ENCODE results near the gene ATXN7L2. TPM values are rescaled to one million over a fixed set of nuclear protein-coding genes. Genes with fewer than 3 reads are reported as not detected.

ATXN7L2 gene
- total and polyA plus RNA-seq, 8 donors, result 4.7 to 11.7 (median 8.1) TPM

DNA sequence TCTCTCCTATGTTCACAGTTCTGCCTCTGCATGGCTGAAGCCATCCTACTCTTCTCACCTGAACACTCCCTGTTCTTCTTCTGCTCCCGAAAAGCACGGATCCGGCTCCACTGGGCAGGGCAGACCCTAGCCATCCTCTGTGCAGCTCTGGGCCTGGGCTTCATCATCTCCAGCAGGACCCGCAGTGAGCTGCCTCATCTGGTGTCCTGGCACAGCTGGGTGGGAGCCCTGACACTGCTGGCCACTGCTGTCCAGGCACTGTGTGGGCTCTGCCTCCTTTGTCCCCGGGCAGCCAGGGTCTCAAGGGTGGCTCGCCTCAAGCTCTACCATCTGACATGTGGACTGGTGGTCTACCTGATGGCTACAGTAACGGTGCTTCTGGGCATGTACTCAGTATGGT, 12.0 kb downstream of the ATXN7L2 start:
- Histone ChIP-seq H3K9me3 (no peaks in the 10 kb centered on the region), H3K4me1 (peaks cover 5 to 61% of the 10 kb centered on the region in 2 donors), H3K27me3 (no peaks in the 10 kb centered on the region), H3K4me3 (no peak overlapping the region), H3K27ac (no peak overlapping the region), H3K36me3 (peaks cover 0 to 48% of the 10 kb centered on the region in 2 donors)
- intact Hi-C loops (cut with DNase I), result no loop called here
- ATAC-seq (no peak), DNase-seq (no peak)
- TF ChIP-seq CTCF (IDR thresholded peaks at IDR 0.05), result no peak

DNA sequence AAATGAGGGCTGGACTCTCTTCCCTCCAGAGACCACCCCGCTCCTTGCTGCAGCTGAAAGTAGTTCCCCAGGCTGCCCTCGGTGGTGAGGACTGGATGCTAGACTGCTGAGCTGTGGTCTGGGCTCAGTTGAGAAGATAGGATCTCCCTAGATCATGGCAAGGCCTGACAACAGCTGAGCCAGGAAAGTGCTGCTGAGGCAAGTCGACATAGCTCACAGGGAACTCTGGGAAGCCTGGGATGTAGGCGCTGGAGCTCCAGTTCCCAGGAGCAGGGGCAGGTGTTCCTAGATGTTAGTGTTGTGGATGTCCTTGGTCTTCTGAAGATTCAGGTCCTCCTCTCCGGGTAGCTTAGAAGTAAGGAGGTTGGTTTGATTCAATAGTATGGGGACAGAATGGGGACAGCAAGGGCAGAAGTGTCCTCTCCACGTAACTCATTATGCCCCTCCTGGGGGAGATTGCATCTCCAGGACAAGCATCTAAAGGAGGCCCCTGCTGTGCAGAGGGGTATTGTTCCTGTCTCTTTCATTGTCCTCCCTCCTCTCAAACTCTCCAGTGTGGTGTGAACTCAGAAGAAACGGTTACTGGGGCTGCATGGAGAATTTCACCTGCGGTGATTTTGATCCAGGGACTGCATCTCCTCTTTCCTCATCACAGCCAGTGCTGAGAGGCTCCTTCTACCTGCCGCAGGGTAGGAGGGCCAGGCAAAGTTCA, 13.9 kb downstream of the ATXN7L2 start:
- no peak overlapping the region for H3K4me3 ChIP-seq
- H3K27me3 ChIP-seq, result no peaks in the 10 kb centered on the region
- intact Hi-C loops (cut with DNase I), result no loop called here
- no peak for TF ChIP-seq CTCF (IDR thresholded peaks at IDR 0.05)
- H3K9me3 ChIP-seq, result no peaks in the 10 kb centered on the region
- H3K36me3 ChIP-seq, result peaks cover 0 to 51% of the 10 kb centered on the region in 2 donors
- H3K4me1 ChIP-seq, result peaks cover 7 to 73% of the 10 kb centered on the region in 2 donors
- DNase-seq (no peak), ATAC-seq (no peak)
- H3K27ac ChIP-seq, result no peak overlapping the region

DNA sequence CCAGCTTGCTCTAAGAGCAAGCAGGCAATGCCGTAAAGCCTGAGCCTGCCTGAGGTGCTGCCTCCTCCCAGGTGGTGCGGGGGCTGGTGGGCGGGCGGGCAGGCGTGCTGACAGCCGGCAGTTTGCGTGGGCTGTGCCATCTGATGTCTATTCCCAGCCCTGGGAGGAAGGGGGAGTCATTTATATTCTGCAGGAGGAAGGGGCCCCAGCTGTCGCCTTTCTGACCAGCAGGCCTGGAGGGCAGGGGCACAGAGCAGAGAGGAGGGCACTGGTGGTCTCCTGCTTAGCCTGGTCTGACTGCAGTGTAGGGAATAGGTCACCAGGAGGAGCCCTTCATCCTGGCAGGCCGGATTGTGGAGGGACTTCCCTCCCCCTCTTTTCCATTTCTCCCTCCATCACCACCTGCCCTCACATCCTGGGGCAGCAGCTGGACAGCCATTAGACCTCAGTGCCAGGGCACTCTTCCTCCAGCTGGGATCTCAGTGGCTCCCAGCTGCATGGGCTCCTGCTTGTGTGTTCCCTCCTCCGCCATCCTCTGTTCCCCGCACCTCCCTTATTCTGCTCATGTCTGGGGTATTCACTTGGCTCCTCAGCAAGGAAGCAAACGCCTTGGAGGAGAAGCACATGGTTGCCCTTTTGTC, 14.6 kb downstream of the ATXN7L2 start:
- TF ChIP-seq CTCF (IDR thresholded peaks at IDR 0.05), result peak; percentile 31 to 32
- DNase-seq (no peak), ATAC-seq (no peak)
- Histone ChIP-seq H3K4me3 (no peak overlapping the region), H3K4me1 (peaks cover 8 to 69% of the 10 kb centered on the region in 2 donors), H3K27ac (no peak overlapping the region), H3K9me3 (no peaks in the 10 kb centered on the region), H3K36me3 (peaks cover 0 to 51% of the 10 kb centered on the region in 2 donors), H3K27me3 (no peaks in the 10 kb centered on the region)
- intact Hi-C loops (cut with DNase I), result no loop called here

- ATAC-seq, result peak; percentile 69
- Histone ChIP-seq H3K4me1 (peaks cover 8 to 64% of the 10 kb centered on the region in 2 donors), H3K4me3 (no peak overlapping the region), H3K36me3 (peaks cover 0 to 51% of the 10 kb centered on the region in 2 donors), H3K9me3 (no peaks in the 10 kb centered on the region), H3K27me3 (no peaks in the 10 kb centered on the region), H3K27ac (no peak overlapping the region)
- TF ChIP-seq CTCF (IDR thresholded peaks at IDR 0.05), result no peak
- DNase-seq, result no peak
- intact Hi-C loops (cut with DNase I), result no loop called here
Measured at GRCh38 chr1:109499081-109499480, 15.4 kb downstream of the ATXN7L2 start.
